ENCODE results near the gene CCDC167.

- TF ChIP-seq, protein P1, sequence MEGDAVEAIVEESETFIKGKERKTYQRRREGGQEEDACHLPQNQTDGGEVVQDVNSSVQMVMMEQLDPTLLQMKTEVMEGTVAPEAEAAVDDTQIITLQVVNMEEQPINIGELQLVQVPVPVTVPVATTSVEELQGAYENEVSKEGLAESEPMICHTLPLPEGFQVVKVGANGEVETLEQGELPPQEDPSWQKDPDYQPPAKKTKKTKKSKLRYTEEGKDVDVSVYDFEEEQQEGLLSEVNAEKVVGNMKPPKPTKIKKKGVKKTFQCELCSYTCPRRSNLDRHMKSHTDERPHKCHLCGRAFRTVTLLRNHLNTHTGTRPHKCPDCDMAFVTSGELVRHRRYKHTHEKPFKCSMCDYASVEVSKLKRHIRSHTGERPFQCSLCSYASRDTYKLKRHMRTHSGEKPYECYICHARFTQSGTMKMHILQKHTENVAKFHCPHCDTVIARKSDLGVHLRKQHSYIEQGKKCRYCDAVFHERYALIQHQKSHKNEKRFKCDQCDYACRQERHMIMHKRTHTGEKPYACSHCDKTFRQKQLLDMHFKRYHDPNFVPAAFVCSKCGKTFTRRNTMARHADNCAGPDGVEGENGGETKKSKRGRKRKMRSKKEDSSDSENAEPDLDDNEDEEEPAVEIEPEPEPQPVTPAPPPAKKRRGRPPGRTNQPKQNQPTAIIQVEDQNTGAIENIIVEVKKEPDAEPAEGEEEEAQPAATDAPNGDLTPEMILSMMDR (IDR thresholded peaks at IDR 0.05; ENCODE audit: insufficient read depth, low read depth, low read length), result no peak
- no peak for TF ChIP-seq EZH2 (IDR thresholded peaks at IDR 0.05; ENCODE audit: insufficient read depth, low read length)
Observed at GRCh38 chr6:37518116-37518515, 18.4 kb upstream of the CCDC167 start.
